GM12873 (cell line): ENCODE measurements around the gene PTPRA.

ENCODE experiments used
- TF ChIP-seq, protein P1 (sequence below): IDR thresholded peaks from 2 replicates; pipeline ENCODE4 v1.5.1; 2012; ENCODE audit warnings: low read depth, mild to moderate bottlenecking, moderate library complexity, low read length, control low read depth; ENCODE audit not compliant: insufficient read depth; ENCODE audit errors: missing control alignments

PTPRA gene

DNA sequence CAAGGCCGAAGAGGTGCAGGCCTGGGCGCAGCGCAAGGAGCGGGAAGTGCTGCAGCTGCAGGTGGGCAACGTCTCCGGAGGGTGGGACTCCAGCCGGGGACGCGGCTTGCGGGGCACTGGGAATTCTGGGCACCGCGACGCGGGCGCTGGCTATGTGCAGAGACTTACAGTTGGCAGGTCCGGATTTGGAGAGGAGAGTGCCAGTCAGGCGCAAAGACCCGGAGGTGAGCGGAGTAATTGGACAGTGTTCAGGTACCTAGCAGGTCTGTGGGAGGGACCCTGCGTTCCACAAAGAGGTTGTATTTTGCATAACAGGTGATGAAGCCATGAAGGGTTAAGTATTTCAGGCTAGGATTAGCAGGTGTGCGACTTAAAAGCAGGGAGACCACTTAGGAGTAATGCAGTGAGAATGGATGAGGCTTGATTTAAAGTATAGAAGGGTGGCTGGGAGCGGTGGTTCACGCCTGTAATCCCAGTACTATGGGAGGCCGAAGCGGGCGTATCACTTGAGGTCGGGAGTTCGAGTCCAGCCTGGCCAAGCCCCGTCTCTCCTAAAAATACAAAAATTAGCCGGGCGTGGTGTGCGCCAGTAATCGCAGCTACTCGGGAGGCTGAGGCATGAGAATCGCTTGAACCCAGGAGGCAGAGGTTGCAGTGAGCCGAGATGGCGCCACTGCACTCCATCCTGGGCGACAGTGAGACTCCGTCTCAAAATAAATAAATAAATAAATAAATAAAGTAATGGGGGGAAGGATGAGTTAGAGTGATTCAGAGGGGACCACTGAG lies 173.6 kb downstream of the PTPRA start:
- TF ChIP-seq, protein P1, sequence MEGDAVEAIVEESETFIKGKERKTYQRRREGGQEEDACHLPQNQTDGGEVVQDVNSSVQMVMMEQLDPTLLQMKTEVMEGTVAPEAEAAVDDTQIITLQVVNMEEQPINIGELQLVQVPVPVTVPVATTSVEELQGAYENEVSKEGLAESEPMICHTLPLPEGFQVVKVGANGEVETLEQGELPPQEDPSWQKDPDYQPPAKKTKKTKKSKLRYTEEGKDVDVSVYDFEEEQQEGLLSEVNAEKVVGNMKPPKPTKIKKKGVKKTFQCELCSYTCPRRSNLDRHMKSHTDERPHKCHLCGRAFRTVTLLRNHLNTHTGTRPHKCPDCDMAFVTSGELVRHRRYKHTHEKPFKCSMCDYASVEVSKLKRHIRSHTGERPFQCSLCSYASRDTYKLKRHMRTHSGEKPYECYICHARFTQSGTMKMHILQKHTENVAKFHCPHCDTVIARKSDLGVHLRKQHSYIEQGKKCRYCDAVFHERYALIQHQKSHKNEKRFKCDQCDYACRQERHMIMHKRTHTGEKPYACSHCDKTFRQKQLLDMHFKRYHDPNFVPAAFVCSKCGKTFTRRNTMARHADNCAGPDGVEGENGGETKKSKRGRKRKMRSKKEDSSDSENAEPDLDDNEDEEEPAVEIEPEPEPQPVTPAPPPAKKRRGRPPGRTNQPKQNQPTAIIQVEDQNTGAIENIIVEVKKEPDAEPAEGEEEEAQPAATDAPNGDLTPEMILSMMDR = no peak

DNA sequence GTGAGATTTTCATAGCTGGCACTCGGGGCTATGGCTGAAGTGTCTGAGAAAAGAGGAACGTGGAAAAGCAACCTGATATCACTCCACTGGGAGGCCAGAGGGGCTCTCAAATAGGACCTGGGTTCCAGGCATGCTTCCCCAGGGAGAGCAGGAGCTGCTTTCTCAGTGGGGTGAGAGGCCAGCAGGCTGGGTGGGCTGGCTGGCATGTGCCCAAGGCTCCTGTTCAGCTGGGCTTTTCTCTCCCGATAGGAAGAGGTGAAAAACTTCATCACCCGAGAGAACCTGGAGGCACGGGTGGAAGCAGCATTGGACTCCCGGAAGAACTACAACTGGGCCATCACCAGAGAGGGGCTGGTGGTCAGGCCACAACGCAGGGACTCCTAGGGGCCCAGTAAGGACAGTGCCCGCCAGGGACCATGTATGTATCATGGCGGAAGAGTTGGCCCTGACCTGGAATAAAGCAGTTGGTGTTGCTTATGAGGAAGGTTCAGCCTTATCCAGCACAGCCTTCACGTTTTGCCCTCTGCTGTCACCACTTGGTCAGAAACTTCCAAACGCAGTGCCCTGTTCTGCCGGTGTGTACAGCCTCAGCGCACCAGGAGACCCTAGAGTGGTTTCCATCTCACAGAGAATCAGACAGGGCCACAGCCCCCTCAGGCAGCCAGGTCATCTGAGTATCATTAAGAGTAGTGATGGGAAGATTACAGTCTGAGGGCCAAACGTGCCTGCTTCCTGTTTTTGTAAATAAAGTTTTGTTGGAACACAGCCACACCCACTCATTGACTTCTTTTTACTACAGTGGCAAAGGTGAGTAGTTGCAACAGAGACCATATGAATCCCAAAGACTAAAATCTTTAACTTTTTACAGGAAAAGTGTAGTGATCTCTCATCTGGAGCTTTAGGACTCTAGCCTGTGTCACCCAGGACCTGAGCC lies 174.5 kb downstream of the PTPRA start:
- TF ChIP-seq, protein P1 = no peak

GRCh38 chr20:3051385-3052019 lies 178.2 kb downstream of the PTPRA start:
- TF ChIP-seq, protein P1 = peak; percentile 5

- TF ChIP-seq, protein P1 = no peak
These were observed 186.2 kb downstream of the PTPRA start for GRCh38 chr20:3059489-3059888.

GRCh38 chr20:3067139-3068014 lies 194.1 kb downstream of the PTPRA start:
- TF ChIP-seq, protein P1 = no peak

GRCh38 chr20:3068075-3068474 lies 194.8 kb downstream of the PTPRA start:
- TF ChIP-seq, protein P1 = no peak
